ENCODE measurements around the gene KRR1. TPM values are rescaled to one million over a fixed set of nuclear protein-coding genes. Genes with fewer than 3 reads are reported as not detected.
"Not testable (repeated sequence)": the region's sequence is repeated elsewhere in the genome, so short reads cannot be mapped to it uniquely, and the experiment has no call there.

Gene KRR1
- total and polyA plus RNA-seq, 9 donors, result 36.0 to 66.9 (median 50.0) TPM

GRCh38 chr12:75459755-75460154, 51.7 kb downstream of the KRR1 start:
- Histone ChIP-seq H3K36me3 (ENCODE audit: control insufficient read depth, insufficient read depth, low read length) (no peaks in the 10 kb centered on the region), H3K4me3 (ENCODE audit: low read length) (no peak overlapping the region), H3K27ac (ENCODE audit: low read length) (no peak overlapping the region), H3K4me1 (ENCODE audit: control insufficient read depth, insufficient read depth, low read length) (no peaks in the 10 kb centered on the region), H3K27me3 (ENCODE audit: control insufficient read depth, insufficient read depth, low read length) (no peaks in the 10 kb centered on the region), H3K9me3 (replicated peaks; ENCODE audit: control insufficient read depth, low read depth, low read length) (no peaks in the 10 kb centered on the region)
- 100% methylated on average over 2 of the region's 3 CpGs for WGBS (ENCODE audit: insufficient coverage)
- DNase-seq, result no peak

DNA sequence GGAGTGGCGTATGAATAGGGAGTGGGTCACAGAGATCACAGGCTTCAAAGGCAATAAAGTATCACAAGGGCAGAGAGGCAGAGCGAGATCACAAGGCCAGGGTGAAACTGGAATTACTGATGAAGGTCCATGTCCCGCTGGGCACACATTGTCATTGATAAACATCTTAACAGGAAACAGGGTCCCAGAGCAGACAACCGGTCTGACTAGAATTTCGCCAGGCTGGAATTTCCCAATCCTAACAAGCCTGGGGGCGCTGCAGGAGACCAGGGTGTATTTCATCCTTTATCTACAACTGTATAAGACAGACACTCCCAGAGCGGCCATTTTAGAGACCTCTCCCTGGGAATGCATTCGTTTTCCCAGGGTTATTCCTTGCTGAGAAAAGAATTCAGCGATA, 53.5 kb downstream of the KRR1 start:
- not testable (repeated sequence) for H3K9me3 ChIP-seq (replicated peaks; ENCODE audit: control insufficient read depth, low read depth, low read length); H3K4me1 ChIP-seq (ENCODE audit: control insufficient read depth, insufficient read depth, low read length); DNase-seq; H3K27ac ChIP-seq (ENCODE audit: low read length); H3K36me3 ChIP-seq (ENCODE audit: control insufficient read depth, insufficient read depth, low read length); H3K4me3 ChIP-seq (ENCODE audit: low read length); H3K27me3 ChIP-seq (ENCODE audit: control insufficient read depth, insufficient read depth, low read length)
- 84% methylated on average over 7 of the region's 9 CpGs for WGBS (ENCODE audit: insufficient coverage)

DNA sequence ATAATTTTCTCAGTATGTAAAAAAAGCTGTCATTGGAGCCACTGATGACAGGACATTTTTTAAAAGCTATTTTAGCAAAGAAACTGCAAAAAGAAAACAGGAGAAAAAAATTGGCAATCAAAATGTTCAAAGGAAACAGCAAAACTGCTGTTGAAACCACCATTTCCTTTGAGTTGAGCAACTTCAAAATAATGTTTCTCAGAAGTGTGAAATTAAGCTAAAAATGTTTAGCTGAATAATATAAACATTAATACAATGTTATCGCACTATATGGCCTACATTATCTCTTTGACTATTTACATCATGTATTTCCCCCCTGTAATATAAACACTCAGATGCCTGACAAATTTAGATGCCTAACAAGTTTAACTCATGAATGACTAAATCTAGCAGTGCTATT, 54.2 kb downstream of the KRR1 start:
- Histone ChIP-seq H3K27me3 (ENCODE audit: control insufficient read depth, insufficient read depth, low read length) (no peaks in the 10 kb centered on the region), H3K4me1 (ENCODE audit: control insufficient read depth, insufficient read depth, low read length) (no peaks in the 10 kb centered on the region), H3K27ac (ENCODE audit: low read length) (no peak overlapping the region), H3K36me3 (ENCODE audit: control insufficient read depth, insufficient read depth, low read length) (no peaks in the 10 kb centered on the region), H3K4me3 (ENCODE audit: low read length) (no peak overlapping the region), H3K9me3 (replicated peaks; ENCODE audit: control insufficient read depth, low read depth, low read length) (no peaks in the 10 kb centered on the region)
- WGBS (ENCODE audit: insufficient coverage), result no CpG with 5 or more reads among the region's 1 CpG
- DNase-seq, result no peak

GRCh38 chr12:75455839-75456238, 55.6 kb downstream of the KRR1 start:
- WGBS (ENCODE audit: insufficient coverage), result no CpG with 5 or more reads among the region's 5 CpGs
- Histone ChIP-seq H3K4me3 (ENCODE audit: low read length) (no peak overlapping the region), H3K27ac (ENCODE audit: low read length) (no peak overlapping the region), H3K9me3 (replicated peaks; ENCODE audit: control insufficient read depth, low read depth, low read length) (no peaks in the 10 kb centered on the region), H3K36me3 (ENCODE audit: control insufficient read depth, insufficient read depth, low read length) (no peaks in the 10 kb centered on the region), H3K4me1 (ENCODE audit: control insufficient read depth, insufficient read depth, low read length) (no peaks in the 10 kb centered on the region), H3K27me3 (ENCODE audit: control insufficient read depth, insufficient read depth, low read length) (no peaks in the 10 kb centered on the region)
- DNase-seq, result no peak

DNA sequence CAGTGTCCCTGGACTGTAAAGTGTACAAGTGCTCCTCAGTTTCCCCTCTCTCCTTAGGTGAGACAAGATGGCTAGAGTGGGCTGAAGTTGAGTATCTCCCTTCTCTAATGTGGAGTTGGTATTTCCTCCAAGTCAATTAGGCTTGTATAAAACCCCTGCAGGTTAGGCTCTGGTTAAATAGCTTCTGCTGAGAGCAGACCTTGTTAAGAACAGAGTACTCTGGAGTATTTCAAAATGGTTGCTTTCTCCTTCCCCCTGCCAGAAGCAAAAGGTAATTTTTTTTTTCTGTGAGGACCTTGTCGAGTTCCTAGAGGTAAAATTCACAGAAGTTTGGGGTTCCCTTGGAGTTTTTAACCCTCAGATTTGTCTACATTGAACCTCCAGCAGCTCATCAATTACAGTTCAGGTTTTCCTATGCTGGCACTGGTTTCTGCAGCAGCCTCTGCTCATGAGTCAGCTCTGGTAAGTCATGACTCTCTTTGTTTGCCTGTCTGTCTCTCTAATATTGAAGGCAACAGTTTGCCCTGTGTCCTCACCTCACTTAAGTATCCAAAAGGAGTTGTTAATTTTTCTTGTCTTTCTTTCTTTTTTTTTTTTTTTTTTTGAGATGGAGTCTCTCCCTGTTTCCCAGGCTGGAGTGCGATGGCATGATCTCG, 58.6 kb downstream of the KRR1 start:
- Histone ChIP-seq H3K36me3 (ENCODE audit: control insufficient read depth, insufficient read depth, low read length) (no peaks in the 10 kb centered on the region), H3K27ac (ENCODE audit: low read length) (no peak overlapping the region), H3K27me3 (ENCODE audit: control insufficient read depth, insufficient read depth, low read length) (no peaks in the 10 kb centered on the region), H3K4me3 (ENCODE audit: low read length) (no peak overlapping the region), H3K9me3 (replicated peaks; ENCODE audit: control insufficient read depth, low read depth, low read length) (no peaks in the 10 kb centered on the region), H3K4me1 (ENCODE audit: control insufficient read depth, insufficient read depth, low read length) (no peaks in the 10 kb centered on the region)
- WGBS (ENCODE audit: insufficient coverage), result no CpG with 5 or more reads among the region's 3 CpGs
- DNase-seq, result no peak

- H3K27me3 ChIP-seq (ENCODE audit: control insufficient read depth, insufficient read depth, low read length), result no peaks in the 10 kb centered on the region
- no CpG with 5 or more reads among the region's 4 CpGs for WGBS (ENCODE audit: insufficient coverage)
- H3K4me1 ChIP-seq (ENCODE audit: control insufficient read depth, insufficient read depth, low read length), result no peaks in the 10 kb centered on the region
- H3K36me3 ChIP-seq (ENCODE audit: control insufficient read depth, insufficient read depth, low read length), result no peaks in the 10 kb centered on the region
- H3K9me3 ChIP-seq (replicated peaks; ENCODE audit: control insufficient read depth, low read depth, low read length), result no peaks in the 10 kb centered on the region
- no peak overlapping the region for H3K4me3 ChIP-seq (ENCODE audit: low read length)
- no peak for DNase-seq
- H3K27ac ChIP-seq (ENCODE audit: low read length), result no peak overlapping the region
Observed at GRCh38 chr12:75447691-75448393, 63.6 kb downstream of the KRR1 start.

DNA sequence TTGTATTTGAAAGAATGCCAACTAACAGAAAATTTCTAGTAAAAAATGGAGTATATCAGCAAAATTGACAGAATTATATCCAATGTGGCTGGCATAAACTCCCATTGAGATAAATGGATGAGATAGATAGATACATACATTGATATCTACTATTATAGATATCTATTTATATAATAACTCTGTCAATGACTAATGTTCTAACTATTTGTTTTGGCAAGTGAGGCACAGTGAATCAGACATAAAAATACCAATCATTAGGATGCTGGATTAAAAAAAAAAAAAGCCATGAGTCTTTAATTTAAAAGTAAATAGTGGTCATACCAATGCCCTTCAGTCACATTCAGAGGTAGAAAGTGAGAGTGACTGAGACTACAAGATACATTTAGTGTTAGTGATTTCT, 64.6 kb downstream of the KRR1 start:
- H3K36me3 ChIP-seq (ENCODE audit: control insufficient read depth, insufficient read depth, low read length), result no peaks in the 10 kb centered on the region
- DNase-seq, result no peak

DNA sequence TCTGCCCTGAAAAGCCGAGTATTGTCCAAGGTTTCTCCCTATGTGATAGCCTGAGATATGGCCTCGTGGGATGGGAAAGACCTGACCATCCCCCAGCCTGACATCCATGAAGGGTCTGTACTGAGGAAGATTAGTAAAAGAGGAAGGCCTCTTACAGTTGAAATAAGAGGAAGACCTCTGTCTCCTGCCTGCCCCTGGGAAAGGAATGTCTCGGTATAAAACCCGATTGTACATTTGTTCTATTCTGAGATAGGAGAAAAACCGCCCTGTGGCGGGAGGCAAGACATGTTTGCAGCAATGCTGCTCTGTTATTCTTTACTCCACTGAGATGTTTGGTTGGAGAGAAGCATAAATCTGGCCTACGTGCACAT, 66.3 kb downstream of the KRR1 start:
- not testable (repeated sequence) for H3K27me3 ChIP-seq (ENCODE audit: control insufficient read depth, insufficient read depth, low read length)
- 77% methylated on average over 4 of the region's 7 CpGs for WGBS (ENCODE audit: insufficient coverage)

More for the DNA sequence above, 64.6 kb downstream of the KRR1 start:
- Histone ChIP-seq H3K4me1 (ENCODE audit: control insufficient read depth, insufficient read depth, low read length) (no peaks in the 10 kb centered on the region), H3K9me3 (replicated peaks; ENCODE audit: control insufficient read depth, low read depth, low read length) (no peaks in the 10 kb centered on the region), H3K4me3 (ENCODE audit: low read length) (no peak overlapping the region), H3K27me3 (ENCODE audit: control insufficient read depth, insufficient read depth, low read length) (no peaks in the 10 kb centered on the region), H3K27ac (ENCODE audit: low read length) (no peak overlapping the region)

DNA sequence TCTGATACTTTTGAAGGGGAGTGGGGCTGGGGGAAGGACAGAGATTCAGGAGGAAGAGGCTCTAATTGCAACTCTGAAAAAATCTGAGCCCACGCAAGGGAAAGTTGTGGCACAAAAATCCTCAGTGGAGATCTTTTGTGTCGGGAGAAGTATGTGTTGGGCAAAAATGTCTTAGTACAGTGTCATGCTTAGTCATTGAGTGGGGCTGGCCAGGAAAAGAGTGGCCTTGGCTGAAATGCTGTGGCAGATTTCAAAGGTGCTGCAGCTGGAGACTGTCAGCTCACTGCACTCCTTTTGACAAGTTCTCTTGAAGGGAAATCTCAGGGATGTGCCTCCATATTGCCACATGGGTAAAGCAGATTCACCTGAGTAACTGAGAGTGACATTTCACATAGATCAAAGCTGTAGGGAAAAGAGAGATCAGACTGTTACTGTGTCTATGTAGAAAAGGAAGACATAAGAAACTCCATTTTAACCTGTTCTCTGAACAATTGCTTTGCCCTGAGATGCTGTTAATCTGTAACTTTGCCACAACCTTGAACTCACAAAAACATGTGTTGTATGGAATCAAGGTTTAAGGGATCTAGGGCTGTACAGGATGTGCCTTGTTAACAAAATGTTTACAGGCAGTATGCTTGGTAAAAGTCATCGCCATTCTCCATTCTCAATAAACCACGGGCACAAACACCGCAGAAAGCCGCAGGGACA, 66.8 kb downstream of the KRR1 start:
- no peaks in the 10 kb centered on the region for H3K36me3 ChIP-seq (ENCODE audit: control insufficient read depth, insufficient read depth, low read length)
- H3K27me3 ChIP-seq (ENCODE audit: control insufficient read depth, insufficient read depth, low read length), result no peaks in the 10 kb centered on the region
- no peaks in the 10 kb centered on the region for H3K9me3 ChIP-seq (replicated peaks; ENCODE audit: control insufficient read depth, low read depth, low read length)
- WGBS (ENCODE audit: insufficient coverage), result 54% methylated on average over 2 of the region's 6 CpGs
- DNase-seq, result no peak
- H3K27ac ChIP-seq (ENCODE audit: low read length), result no peak overlapping the region
- no peaks in the 10 kb centered on the region for H3K4me1 ChIP-seq (ENCODE audit: control insufficient read depth, insufficient read depth, low read length)
- H3K4me3 ChIP-seq (ENCODE audit: low read length), result no peak overlapping the region

More for the DNA sequence above, 66.3 kb downstream of the KRR1 start:
- H3K36me3 ChIP-seq (ENCODE audit: control insufficient read depth, insufficient read depth, low read length); DNase-seq; H3K4me3 ChIP-seq (ENCODE audit: low read length); H3K4me1 ChIP-seq (ENCODE audit: control insufficient read depth, insufficient read depth, low read length); H3K27ac ChIP-seq (ENCODE audit: low read length); H3K9me3 ChIP-seq (replicated peaks; ENCODE audit: control insufficient read depth, low read depth, low read length): not testable (repeated sequence)

- DNase-seq, result no peak
- H3K4me3 ChIP-seq (ENCODE audit: low read length), result no peak overlapping the region
- H3K4me1 ChIP-seq (ENCODE audit: control insufficient read depth, insufficient read depth, low read length), result no peaks in the 10 kb centered on the region
- no peaks in the 10 kb centered on the region for H3K27me3 ChIP-seq (ENCODE audit: control insufficient read depth, insufficient read depth, low read length)
- H3K36me3 ChIP-seq (ENCODE audit: control insufficient read depth, insufficient read depth, low read length), result no peaks in the 10 kb centered on the region
- no CpG with 5 or more reads among the region's 3 CpGs for WGBS (ENCODE audit: insufficient coverage)
- H3K27ac ChIP-seq (ENCODE audit: low read length), result no peak overlapping the region
- H3K9me3 ChIP-seq (replicated peaks; ENCODE audit: control insufficient read depth, low read depth, low read length), result no peaks in the 10 kb centered on the region
Observed at GRCh38 chr12:75443709-75444108, 67.7 kb downstream of the KRR1 start.
